Loucy (cell line): ENCODE data around the gene EMILIN3.
A peak's percentile ranks its signal among the peaks of the same experiment; 100 is the strongest.

ENCODE experiments used
- H2AFZ ChIP-seq: fragments of 200-600 bp; sonication (generic); 2 replicates; pipeline ENCODE4 v1.6.0; 2016; ENCODE audit warnings: antibody characterized with exemption, mild to moderate bottlenecking, low read length, moderate library complexity
- H3F3A ChIP-seq: fragments of 200-600 bp; 2 replicates; pipeline ENCODE4 v1.6.0; 2016; ENCODE audit warnings: antibody characterized with exemption, low read depth, mild to moderate bottlenecking
- H3K27me3 ChIP-seq: fragments of 200-600 bp; sonication (generic); 2 replicates; pipeline ENCODE4 v1.6.1; 2014; ENCODE audit warnings: low read length, mild to moderate bottlenecking; ENCODE audit not compliant: insufficient read depth, poor library complexity, severe bottlenecking
- H3K36me3 ChIP-seq: fragments of 200-600 bp; sonication (generic); 2 replicates; pipeline ENCODE4 v1.6.1; 2016; ENCODE audit warnings: low read length; ENCODE audit not compliant: insufficient read depth
- H3K4me1 ChIP-seq: fragments of 200-600 bp; sonication (generic); 2 replicates; pipeline ENCODE4 v1.5.1; 2014; ENCODE audit warnings: low read length, mild to moderate bottlenecking; ENCODE audit not compliant: insufficient read depth, poor library complexity, severe bottlenecking
- H3K4me2 ChIP-seq: fragments of 200-600 bp; sonication (generic); 2 replicates; pipeline ENCODE4 v1.6.0; 2014; ENCODE audit warnings: antibody characterized with exemption, low read length, low read depth, mild to moderate bottlenecking; ENCODE audit not compliant: poor library complexity, severe bottlenecking
- H3K4me3 ChIP-seq: fragments of 200-600 bp; sonication (generic); 2 replicates; pipeline ENCODE4 v1.5.1; 2014; ENCODE audit warnings: low read length, mild to moderate bottlenecking, mixed read lengths; ENCODE audit not compliant: poor library complexity, severe bottlenecking
- H3K79me2 ChIP-seq: fragments of 200-600 bp; sonication (generic); 2 replicates; pipeline ENCODE4 v1.6.1; 2014; ENCODE audit warnings: low read length; ENCODE audit not compliant: insufficient read depth
- H3K9ac ChIP-seq: fragments of 200-600 bp; sonication (generic); 2 replicates; pipeline ENCODE4 v1.6.0; 2014; ENCODE audit warnings: mild to moderate bottlenecking, low read depth, low read length, moderate library complexity; ENCODE audit not compliant: poor library complexity, severe bottlenecking
- H3K9me2 ChIP-seq: fragments of 200-600 bp; sonication (generic); replicated peaks from 2 replicates; pipeline ENCODE4 v1.6.1; 2016; ENCODE audit warnings: low read depth, low read length, mixed read lengths
- H3K9me3 ChIP-seq: fragments of 200-600 bp; sonication (generic); 2 replicates; pipeline ENCODE4 v1.6.1; 2014; ENCODE audit warnings: mild to moderate bottlenecking, antibody characterized with exemption, low read length, low read depth; ENCODE audit not compliant: insufficient read depth
- H4K20me1 ChIP-seq: fragments of 200-600 bp; sonication (generic); 2 replicates; pipeline ENCODE4 v1.6.0; 2014; ENCODE audit warnings: antibody characterized with exemption, low read length, mild to moderate bottlenecking; ENCODE audit not compliant: insufficient read depth, poor library complexity, severe bottlenecking
- CTCF ChIP-seq: fragments of 200-600 bp; sonication (generic); conservative IDR thresholded peaks from 2 replicates; pipeline ENCODE4 v1.5.1; 2014; ENCODE audit warnings: mild to moderate bottlenecking, antibody characterized with exemption, low read length
- EZH2phosphoT487 ChIP-seq: fragments of 200-600 bp; IDR thresholded peaks from 2 replicates; pipeline ENCODE4 v1.6.1; 2018; ENCODE audit warnings: antibody characterized with exemption, mild to moderate bottlenecking, moderate library complexity, borderline replicate concordance

Gene EMILIN3

DNA sequence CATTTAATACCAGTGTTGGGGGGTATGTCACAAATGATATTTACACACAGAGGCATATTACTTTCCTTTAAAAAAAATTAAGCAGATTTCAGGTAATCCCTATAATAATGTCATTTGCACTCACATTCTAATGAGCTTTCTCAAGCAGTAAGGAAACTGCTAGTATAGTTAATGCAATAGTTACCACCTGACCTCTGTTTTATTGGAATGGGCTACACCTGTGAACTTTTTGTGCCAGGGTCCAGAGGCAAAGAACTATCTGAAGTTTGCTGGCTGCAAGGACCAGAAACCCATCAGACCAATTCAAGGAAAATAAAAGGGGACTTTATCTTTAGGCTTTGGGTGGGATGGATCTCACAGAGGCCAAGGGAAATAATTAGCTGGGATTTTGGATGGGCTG is 46.2 kb downstream of the EMILIN3 start:
- peaks cover 17% of the 10 kb centered on the region for H3K79me2 ChIP-seq
- no peak overlapping the region; the same call in 1 of the 2 replicates for H2AFZ ChIP-seq
- peak overlapping the region; percentile 25 for H3K4me2 ChIP-seq
- no peaks in the 10 kb centered on the region for H3F3A ChIP-seq
- no peak overlapping the region for H3K9ac ChIP-seq
- no peak overlapping the region for H3K4me3 ChIP-seq
- H3K27me3 ChIP-seq: no peaks in the 10 kb centered on the region
- peaks cover 29% of the 10 kb centered on the region for H3K4me1 ChIP-seq
- no peaks in the 10 kb centered on the region for H3K9me2 ChIP-seq
- no peaks in the 10 kb centered on the region for H3K9me3 ChIP-seq
- no peaks in the 10 kb centered on the region for H3K36me3 ChIP-seq
- TF ChIP-seq EZH2phosphoT487 (no peak), CTCF (no peak)
- peaks cover 13% of the 10 kb centered on the region for H4K20me1 ChIP-seq

- Histone ChIP-seq H3K4me1 (peaks cover 36% of the 10 kb centered on the region), H3K79me2 (peaks cover 35% of the 10 kb centered on the region), H3K4me2 (peak overlapping the region; percentile 89), H4K20me1 (peaks cover 13% of the 10 kb centered on the region), H3K9me3 (no peaks in the 10 kb centered on the region), H3K9me2 (no peaks in the 10 kb centered on the region), H3K4me3 (peak overlapping the region; percentile 69), H3K36me3 (no peaks in the 10 kb centered on the region), H3K9ac (peak overlapping the region; percentile 61), H2AFZ (peak overlapping the region; percentile 76; the same call in 1 of the 2 replicates), H3K27me3 (no peaks in the 10 kb centered on the region), H3F3A (no peaks in the 10 kb centered on the region)
- TF ChIP-seq CTCF: no peak
- TF ChIP-seq EZH2phosphoT487: no peak
Observed at GRCh38 chr20:41318271-41318649, 48.4 kb downstream of the EMILIN3 start.

GRCh38 chr20:41317546-41318270 is 48.9 kb downstream of the EMILIN3 start, which contains the start of gene ZHX3:
TSS of gene ZHX3 (minus strand) at chr20:41317731. CDS start at chr20:41204916, 112,815 bp downstream.
- H3K4me1 ChIP-seq: peaks cover 42% of the 10 kb centered on the region
- H3K4me3 ChIP-seq: peak within 1 kb of the TSS; percentile 95
- peaks cover 13% of the 10 kb centered on the region for H4K20me1 ChIP-seq
- TF ChIP-seq CTCF: no peak
- TF ChIP-seq EZH2phosphoT487: no peak
- peak within 1 kb of the TSS; percentile 78 for H3K9ac ChIP-seq
- peak within 1 kb of the TSS; percentile 100 for H3K4me2 ChIP-seq
- no peaks in the 10 kb centered on the region for H3K36me3 ChIP-seq
- no peaks in the 10 kb centered on the region for H3K27me3 ChIP-seq
- no peaks in the 10 kb centered on the region for H3F3A ChIP-seq
- no peaks in the 10 kb centered on the region for H3K9me3 ChIP-seq
- peak within 1 kb of the TSS; percentile 76 for H2AFZ ChIP-seq
- H3K9me2 ChIP-seq: no peaks in the 10 kb centered on the region
- peaks cover 39% of the 10 kb centered on the region for H3K79me2 ChIP-seq
